ENCODE data around the gene SP100.

Gene SP100

GRCh38 chr2:230569298-230569697 lies 153.3 kb downstream of the SP100 start:
- Histone ChIP-seq H3K4me3 (ENCODE audit: low read length in 2 of 2) (no peak overlapping the region), H3K27me3 (ENCODE audit: control insufficient read depth in 2 of 2, insufficient read depth in 2 of 2, low read length in 2 of 2) (no peaks in the 10 kb centered on the region), H3K9ac (ENCODE audit: low read depth in 1 of 2, low read length in 2 of 2) (no peak overlapping the region), H3K4me1 (ENCODE audit: control insufficient read depth in 2 of 2, insufficient read depth in 2 of 2, low read length in 2 of 2) (no peaks in the 10 kb centered on the region), H3K27ac (ENCODE audit: low read depth in 2 of 2, low read length in 2 of 2) (no peak overlapping the region), H3K9me3 (ENCODE audit: control insufficient read depth in 2 of 2, low read length in 2 of 2) (peaks cover 0 to 3% of the 10 kb centered on the region in 2 donors), H3K36me3 (ENCODE audit: control insufficient read depth in 2 of 2, insufficient read depth in 2 of 2, low read length in 2 of 2) (no peaks in the 10 kb centered on the region)

GRCh38 chr2:230570987-230571386 lies 155.0 kb downstream of the SP100 start:
- H3K4me3 ChIP-seq (ENCODE audit: low read length in 2 of 2): no peak overlapping the region
- no peaks in the 10 kb centered on the region for H3K27me3 ChIP-seq (ENCODE audit: control insufficient read depth in 2 of 2, insufficient read depth in 2 of 2, low read length in 2 of 2)
- H3K4me1 ChIP-seq (ENCODE audit: control insufficient read depth in 2 of 2, insufficient read depth in 2 of 2, low read length in 2 of 2): no peaks in the 10 kb centered on the region
- H3K9ac ChIP-seq (ENCODE audit: low read depth in 1 of 2, low read length in 2 of 2): no peak overlapping the region
- peaks cover 0 to 3% of the 10 kb centered on the region in 2 donors for H3K9me3 ChIP-seq (ENCODE audit: control insufficient read depth in 2 of 2, low read length in 2 of 2)
- no peak overlapping the region for H3K27ac ChIP-seq (ENCODE audit: low read depth in 2 of 2, low read length in 2 of 2)
- H3K36me3 ChIP-seq (ENCODE audit: control insufficient read depth in 2 of 2, insufficient read depth in 2 of 2, low read length in 2 of 2): no peaks in the 10 kb centered on the region

GRCh38 chr2:230575642-230576324 lies 159.8 kb downstream of the SP100 start:
- Histone ChIP-seq H3K27me3 (ENCODE audit: control insufficient read depth in 2 of 2, insufficient read depth in 2 of 2, low read length in 2 of 2) (no peaks in the 10 kb centered on the region), H3K4me3 (ENCODE audit: low read length in 2 of 2) (no peak overlapping the region), H3K9me3 (ENCODE audit: control insufficient read depth in 2 of 2, low read length in 2 of 2) (peaks cover 0 to 3% of the 10 kb centered on the region in 2 donors), H3K9ac (ENCODE audit: low read depth in 1 of 2, low read length in 2 of 2) (no peak overlapping the region), H3K27ac (ENCODE audit: low read depth in 2 of 2, low read length in 2 of 2) (no peak overlapping the region), H3K36me3 (ENCODE audit: control insufficient read depth in 2 of 2, insufficient read depth in 2 of 2, low read length in 2 of 2) (no peaks in the 10 kb centered on the region), H3K4me1 (ENCODE audit: control insufficient read depth in 2 of 2, insufficient read depth in 2 of 2, low read length in 2 of 2) (no peaks in the 10 kb centered on the region)

- no peak overlapping the region for H3K9ac ChIP-seq (ENCODE audit: low read depth in 1 of 2, low read length in 2 of 2)
Observed at GRCh38 chr2:230577114-230577513, 161.1 kb downstream of the SP100 start.

GRCh38 chr2:230578106-230578505 lies 162.1 kb downstream of the SP100 start:
- Histone ChIP-seq H3K36me3 (ENCODE audit: control insufficient read depth in 2 of 2, insufficient read depth in 2 of 2, low read length in 2 of 2) (no peaks in the 10 kb centered on the region), H3K27me3 (ENCODE audit: control insufficient read depth in 2 of 2, insufficient read depth in 2 of 2, low read length in 2 of 2) (no peaks in the 10 kb centered on the region), H3K9ac (ENCODE audit: low read depth in 1 of 2, low read length in 2 of 2) (no peak overlapping the region), H3K4me3 (ENCODE audit: low read length in 2 of 2) (no peak overlapping the region), H3K9me3 (ENCODE audit: control insufficient read depth in 2 of 2, low read length in 2 of 2) (no peaks in the 10 kb centered on the region), H3K27ac (ENCODE audit: low read depth in 2 of 2, low read length in 2 of 2) (no peak overlapping the region), H3K4me1 (ENCODE audit: control insufficient read depth in 2 of 2, insufficient read depth in 2 of 2, low read length in 2 of 2) (no peaks in the 10 kb centered on the region)

More at GRCh38 chr2:230577114-230577513, 161.1 kb downstream of the SP100 start:
- Histone ChIP-seq H3K4me3 (ENCODE audit: low read length in 2 of 2) (no peak overlapping the region), H3K36me3 (ENCODE audit: control insufficient read depth in 2 of 2, insufficient read depth in 2 of 2, low read length in 2 of 2) (no peaks in the 10 kb centered on the region), H3K27me3 (ENCODE audit: control insufficient read depth in 2 of 2, insufficient read depth in 2 of 2, low read length in 2 of 2) (no peaks in the 10 kb centered on the region), H3K9me3 (ENCODE audit: control insufficient read depth in 2 of 2, low read length in 2 of 2) (no peaks in the 10 kb centered on the region), H3K4me1 (ENCODE audit: control insufficient read depth in 2 of 2, insufficient read depth in 2 of 2, low read length in 2 of 2) (no peaks in the 10 kb centered on the region), H3K27ac (ENCODE audit: low read depth in 2 of 2, low read length in 2 of 2) (no peak overlapping the region)

- Histone ChIP-seq H3K27me3 (ENCODE audit: control insufficient read depth in 2 of 2, insufficient read depth in 2 of 2, low read length in 2 of 2) (no peaks in the 10 kb centered on the region), H3K36me3 (ENCODE audit: control insufficient read depth in 2 of 2, insufficient read depth in 2 of 2, low read length in 2 of 2) (no peaks in the 10 kb centered on the region), H3K27ac (ENCODE audit: low read depth in 2 of 2, low read length in 2 of 2) (no peak overlapping the region), H3K4me1 (ENCODE audit: control insufficient read depth in 2 of 2, insufficient read depth in 2 of 2, low read length in 2 of 2) (no peaks in the 10 kb centered on the region), H3K9me3 (ENCODE audit: control insufficient read depth in 2 of 2, low read length in 2 of 2) (no peaks in the 10 kb centered on the region), H3K9ac (ENCODE audit: low read depth in 1 of 2, low read length in 2 of 2) (no peak overlapping the region), H3K4me3 (ENCODE audit: low read length in 2 of 2) (no peak overlapping the region)
Observed at GRCh38 chr2:230582851-230583283, 166.9 kb downstream of the SP100 start.

- no peak overlapping the region for H3K9ac ChIP-seq (ENCODE audit: low read depth in 1 of 2, low read length in 2 of 2)
- H3K4me1 ChIP-seq (ENCODE audit: control insufficient read depth in 2 of 2, insufficient read depth in 2 of 2, low read length in 2 of 2): no peaks in the 10 kb centered on the region
- H3K27ac ChIP-seq (ENCODE audit: low read depth in 2 of 2, low read length in 2 of 2): no peak overlapping the region
- no peaks in the 10 kb centered on the region for H3K36me3 ChIP-seq (ENCODE audit: control insufficient read depth in 2 of 2, insufficient read depth in 2 of 2, low read length in 2 of 2)
- no peak overlapping the region for H3K4me3 ChIP-seq (ENCODE audit: low read length in 2 of 2)
- no peaks in the 10 kb centered on the region for H3K27me3 ChIP-seq (ENCODE audit: control insufficient read depth in 2 of 2, insufficient read depth in 2 of 2, low read length in 2 of 2)
- no peaks in the 10 kb centered on the region for H3K9me3 ChIP-seq (ENCODE audit: control insufficient read depth in 2 of 2, low read length in 2 of 2)
Observed at GRCh38 chr2:230583581-230583980, 167.6 kb downstream of the SP100 start.

GRCh38 chr2:230586328-230586982 lies 170.5 kb downstream of the SP100 start:
- no peak overlapping the region for H3K27ac ChIP-seq (ENCODE audit: low read depth in 2 of 2, low read length in 2 of 2)
- H3K4me1 ChIP-seq (ENCODE audit: control insufficient read depth in 2 of 2, insufficient read depth in 2 of 2, low read length in 2 of 2): no peaks in the 10 kb centered on the region
- H3K9ac ChIP-seq (ENCODE audit: low read depth in 1 of 2, low read length in 2 of 2): no peak overlapping the region
- H3K27me3 ChIP-seq (ENCODE audit: control insufficient read depth in 2 of 2, insufficient read depth in 2 of 2, low read length in 2 of 2): no peaks in the 10 kb centered on the region
- H3K36me3 ChIP-seq (ENCODE audit: control insufficient read depth in 2 of 2, insufficient read depth in 2 of 2, low read length in 2 of 2): no peaks in the 10 kb centered on the region
- H3K9me3 ChIP-seq (ENCODE audit: control insufficient read depth in 2 of 2, low read length in 2 of 2): no peaks in the 10 kb centered on the region
- H3K4me3 ChIP-seq (ENCODE audit: low read length in 2 of 2): no peak overlapping the region

GRCh38 chr2:230589025-230589424 lies 173.0 kb downstream of the SP100 start:
- no peaks in the 10 kb centered on the region for H3K27me3 ChIP-seq (ENCODE audit: control insufficient read depth in 2 of 2, insufficient read depth in 2 of 2, low read length in 2 of 2)
- H3K4me3 ChIP-seq (ENCODE audit: low read length in 2 of 2): no peak overlapping the region
- H3K27ac ChIP-seq (ENCODE audit: low read depth in 2 of 2, low read length in 2 of 2): no peak overlapping the region
- H3K36me3 ChIP-seq (ENCODE audit: control insufficient read depth in 2 of 2, insufficient read depth in 2 of 2, low read length in 2 of 2): no peaks in the 10 kb centered on the region
- H3K9ac ChIP-seq (ENCODE audit: low read depth in 1 of 2, low read length in 2 of 2): no peak overlapping the region
- peaks cover 2 to 4% of the 10 kb centered on the region in 2 donors for H3K4me1 ChIP-seq (ENCODE audit: control insufficient read depth in 2 of 2, insufficient read depth in 2 of 2, low read length in 2 of 2)
- no peaks in the 10 kb centered on the region for H3K9me3 ChIP-seq (ENCODE audit: control insufficient read depth in 2 of 2, low read length in 2 of 2)

GRCh38 chr2:230589497-230590015 lies 173.6 kb downstream of the SP100 start:
- H3K36me3 ChIP-seq (ENCODE audit: control insufficient read depth in 2 of 2, insufficient read depth in 2 of 2, low read length in 2 of 2): no peaks in the 10 kb centered on the region
- no peak overlapping the region for H3K27ac ChIP-seq (ENCODE audit: low read depth in 2 of 2, low read length in 2 of 2)
- no peaks in the 10 kb centered on the region for H3K9me3 ChIP-seq (ENCODE audit: control insufficient read depth in 2 of 2, low read length in 2 of 2)
- H3K9ac ChIP-seq (ENCODE audit: low read depth in 1 of 2, low read length in 2 of 2): no peak overlapping the region
- H3K4me3 ChIP-seq (ENCODE audit: low read length in 2 of 2): no peak overlapping the region
- no peaks in the 10 kb centered on the region for H3K27me3 ChIP-seq (ENCODE audit: control insufficient read depth in 2 of 2, insufficient read depth in 2 of 2, low read length in 2 of 2)
- H3K4me1 ChIP-seq (ENCODE audit: control insufficient read depth in 2 of 2, insufficient read depth in 2 of 2, low read length in 2 of 2): peaks cover 2 to 4% of the 10 kb centered on the region in 2 donors
